ENCODE results near the gene TCAIM. TPM values are rescaled to one million over a fixed set of nuclear protein-coding genes. Genes with fewer than 3 reads are reported as not detected.
A peak's percentile ranks its signal among the peaks of the same experiment; 100 is the strongest.

Gene TCAIM, protein sequence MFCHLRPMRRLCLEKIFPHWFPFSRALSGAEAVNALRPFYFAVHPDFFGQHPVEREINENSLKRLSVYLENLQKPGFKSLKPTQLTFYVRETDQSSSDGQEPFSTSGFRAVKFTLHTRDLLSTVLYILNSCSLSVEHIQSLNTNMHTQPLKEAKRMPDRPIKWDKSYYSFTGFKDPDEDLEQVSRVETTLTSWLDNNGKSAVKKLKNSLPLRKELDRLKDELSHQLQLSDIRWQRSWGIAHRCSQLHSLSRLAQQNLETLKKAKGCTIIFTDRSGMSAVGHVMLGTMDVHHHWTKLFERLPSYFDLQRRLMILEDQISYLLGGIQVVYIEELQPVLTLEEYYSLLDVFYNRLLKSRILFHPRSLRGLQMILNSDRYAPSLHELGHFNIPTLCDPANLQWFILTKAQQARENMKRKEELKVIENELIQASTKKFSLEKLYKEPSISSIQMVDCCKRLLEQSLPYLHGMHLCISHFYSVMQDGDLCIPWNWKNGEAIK
- total RNA-seq (2014; rRNA removed; shearing (Covaris generic)): 15.4 and 18.6 TPM in 2 replicates

DNA sequence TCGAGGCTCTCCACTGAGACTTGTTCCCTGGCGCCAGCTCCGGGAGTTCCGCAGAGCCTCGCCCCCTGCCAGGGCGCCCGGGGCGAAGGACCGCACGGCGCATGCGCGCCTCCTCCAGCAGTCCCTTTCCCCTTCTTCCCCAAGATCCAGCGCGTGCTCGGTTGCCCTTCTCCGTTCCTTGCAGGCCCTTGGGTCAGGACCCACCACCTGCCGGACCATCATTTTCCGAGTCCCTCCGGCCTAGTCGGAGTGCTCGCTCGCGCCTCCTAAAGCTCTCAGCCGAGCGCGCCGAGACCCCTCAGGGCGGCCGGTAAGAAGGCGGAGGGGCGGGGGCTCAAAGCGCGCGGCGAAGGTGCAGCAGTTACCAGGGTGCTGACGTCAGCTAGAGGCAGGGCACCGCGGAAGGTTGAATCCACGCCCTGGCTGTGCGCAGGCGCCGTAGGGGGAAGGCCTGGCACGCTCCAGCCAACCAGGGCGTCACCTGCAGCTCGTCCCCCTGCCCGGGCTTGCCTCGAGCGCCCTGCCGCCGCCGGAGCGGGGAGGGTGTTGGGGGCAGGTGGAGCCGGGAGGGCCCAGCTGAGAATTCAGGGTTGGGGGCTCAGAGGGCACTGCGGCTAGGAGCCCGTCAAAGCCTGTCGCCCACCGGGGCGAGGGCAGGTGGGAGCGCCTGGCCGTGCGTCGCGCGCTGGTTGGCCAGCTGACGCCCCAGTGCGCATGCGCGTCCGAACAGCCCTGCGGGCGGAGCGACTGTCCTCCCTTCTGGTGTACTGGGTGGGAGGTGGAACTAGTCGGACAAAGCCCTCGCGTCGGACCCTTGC lies at the start of gene TCAIM:
TCAIM (plus strand) TSS at position 757 of the 818 bp plus-strand sequence. CDS start 16,017 bp downstream, outside the sequence.
- peak; percentile 96 to 98 for DNase-seq (ENCODE audit: low read depth in 1 of 2, low spot score in 2 of 2)
- Histone ChIP-seq H3K9me3 (replicated peaks) (no peaks in the 10 kb centered on the region), H3K4me3 (peak within 1 kb of the TSS; percentile 71), H3K36me3 (0 out of 2 replicates have a peak, but pooled peaks cover 4% of the 10 kb centered on the region), H3K4me1 (replicated peaks) (peaks cover 20% of the 10 kb centered on the region), H3K27ac (peak within 1 kb of the TSS; percentile 63), H3K27me3 (replicated peaks) (0 out of 2 replicates have a peak, but pooled peaks cover under 1% of the 10 kb centered on the region)

DNA sequence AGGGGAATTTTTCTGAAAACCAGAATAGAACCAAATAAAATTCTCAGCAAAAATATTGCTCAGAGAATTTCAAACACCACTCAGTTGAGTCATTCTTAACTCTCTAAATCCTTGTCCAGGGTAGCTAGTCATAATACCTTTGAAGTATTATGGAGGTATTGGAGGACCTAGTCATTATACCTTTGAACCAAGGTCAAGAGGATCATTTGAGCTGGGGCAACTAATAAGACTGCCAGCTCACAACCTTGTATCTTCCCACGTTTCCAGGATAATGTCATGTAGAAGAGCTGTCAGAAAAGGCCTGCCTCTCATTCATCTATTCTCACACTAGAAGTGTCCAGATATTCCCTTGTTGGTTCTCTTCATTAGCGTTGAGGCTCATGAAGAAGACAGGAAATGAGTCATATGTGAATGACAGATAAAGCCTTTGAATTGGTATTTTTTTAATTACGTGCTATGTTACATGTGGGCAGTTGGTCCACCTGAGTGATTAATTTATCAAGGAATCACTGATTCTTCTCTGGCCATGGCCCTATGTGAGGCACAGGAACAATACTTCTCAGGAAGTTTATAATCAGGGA lies 48.6 kb upstream of the TCAIM start:
- no peak for DNase-seq (ENCODE audit: low read depth in 1 of 2, low spot score in 2 of 2)
- Histone ChIP-seq H3K4me3 (no peak overlapping the region), H3K27ac (no peak overlapping the region), H3K4me1 (replicated peaks) (no peaks in the 10 kb centered on the region), H3K36me3 (no peaks in the 10 kb centered on the region), H3K9me3 (replicated peaks) (no peaks in the 10 kb centered on the region), H3K27me3 (replicated peaks) (no peaks in the 10 kb centered on the region)

DNA sequence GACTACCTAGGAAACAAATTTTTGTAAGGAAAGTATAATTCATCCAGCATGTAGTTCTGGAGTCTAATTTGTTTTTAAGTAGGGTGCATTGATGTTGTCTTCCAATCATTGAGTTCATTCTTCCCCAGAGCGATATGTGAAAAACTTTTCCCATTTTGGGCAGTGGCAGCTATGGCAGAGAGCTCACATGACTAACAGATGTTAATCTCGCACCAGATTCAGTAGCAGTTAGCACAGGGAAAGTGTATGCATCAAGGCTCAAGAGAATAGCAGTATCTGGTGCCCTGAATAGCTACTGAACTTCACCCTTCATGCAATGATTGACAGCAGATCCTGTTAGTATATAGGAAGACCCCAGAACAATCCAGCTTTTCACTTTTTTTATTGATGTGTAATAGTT lies 46.3 kb upstream of the TCAIM start:
- H3K4me3 ChIP-seq: no peak overlapping the region
- DNase-seq (ENCODE audit: low read depth in 1 of 2, low spot score in 2 of 2): no peak
- H3K9me3 ChIP-seq (replicated peaks): no peaks in the 10 kb centered on the region
- no peaks in the 10 kb centered on the region for H3K36me3 ChIP-seq
- no peaks in the 10 kb centered on the region for H3K4me1 ChIP-seq (replicated peaks)
- H3K27ac ChIP-seq: no peak overlapping the region
- no peaks in the 10 kb centered on the region for H3K27me3 ChIP-seq (replicated peaks)

DNA sequence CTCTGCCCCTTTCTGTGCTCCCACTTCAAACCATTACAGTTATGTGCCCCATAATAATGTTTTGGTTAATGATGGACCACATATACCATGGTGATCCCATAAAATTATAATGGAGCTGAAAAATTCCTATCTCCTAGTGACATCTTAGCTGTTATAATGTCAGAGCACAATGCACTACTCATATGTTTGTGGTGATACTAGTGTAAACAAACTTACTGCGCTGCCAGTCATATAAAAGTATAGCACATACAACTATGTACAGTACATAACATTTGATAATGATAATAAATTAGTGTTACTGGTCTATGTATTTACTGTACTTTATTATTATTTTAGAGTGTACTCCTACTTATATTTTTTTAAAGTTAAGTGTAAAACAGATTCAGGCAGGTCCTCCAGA lies 45.6 kb upstream of the TCAIM start:
- H3K9me3 ChIP-seq (replicated peaks): no peaks in the 10 kb centered on the region
- no peaks in the 10 kb centered on the region for H3K4me1 ChIP-seq (replicated peaks)
- no peak overlapping the region for H3K4me3 ChIP-seq
- no peaks in the 10 kb centered on the region for H3K36me3 ChIP-seq
- no peak overlapping the region for H3K27ac ChIP-seq
- DNase-seq (ENCODE audit: low read depth in 1 of 2, low spot score in 2 of 2): no peak
- H3K27me3 ChIP-seq (replicated peaks): no peaks in the 10 kb centered on the region

DNA sequence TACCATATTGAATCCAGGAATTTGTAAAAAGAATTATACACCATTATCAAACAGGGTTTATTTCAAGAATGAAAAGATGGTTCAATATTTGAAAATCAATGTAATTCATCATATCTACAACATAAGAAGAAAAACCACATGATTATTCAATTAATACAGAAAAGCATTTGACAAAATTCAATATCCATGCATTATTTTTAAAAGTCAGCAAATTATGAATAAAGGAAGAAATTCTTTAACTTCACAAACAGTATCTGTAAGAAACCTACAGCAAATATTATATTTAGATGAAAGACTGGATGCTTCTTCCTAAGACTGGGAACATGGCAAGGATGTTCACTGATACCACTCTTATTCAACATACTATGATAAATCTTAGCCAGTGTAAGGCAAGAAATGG lies 41.3 kb upstream of the TCAIM start:
- Histone ChIP-seq H3K27ac (no peak overlapping the region), H3K36me3 (no peaks in the 10 kb centered on the region), H3K4me3 (no peak overlapping the region), H3K27me3 (replicated peaks) (no peaks in the 10 kb centered on the region), H3K9me3 (replicated peaks) (no peaks in the 10 kb centered on the region), H3K4me1 (replicated peaks) (no peaks in the 10 kb centered on the region)
- DNase-seq (ENCODE audit: low read depth in 1 of 2, low spot score in 2 of 2): no peak

DNA sequence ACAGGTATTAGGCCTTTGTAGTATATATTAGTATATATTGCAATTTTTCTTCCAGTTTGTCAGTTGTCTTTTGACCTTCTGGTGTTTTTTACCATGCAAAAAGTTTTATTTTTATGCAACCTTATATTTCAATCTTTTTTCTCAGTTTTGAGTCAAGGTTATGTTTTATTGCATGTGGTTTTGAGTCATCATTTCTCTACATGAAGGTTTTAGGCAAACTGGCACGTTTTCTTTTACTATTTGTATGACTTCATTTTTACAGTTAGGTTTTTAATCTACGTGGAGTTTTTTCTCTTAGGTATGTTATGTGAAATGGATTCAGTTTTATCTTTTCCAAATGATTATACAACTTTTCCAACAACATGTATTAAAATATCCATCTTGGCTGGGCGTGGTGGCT lies 36.8 kb upstream of the TCAIM start:
- H3K4me3 ChIP-seq: no peak overlapping the region
- DNase-seq (ENCODE audit: low read depth in 1 of 2, low spot score in 2 of 2): no peak
- no peak overlapping the region for H3K27ac ChIP-seq
- H3K27me3 ChIP-seq (replicated peaks): 0 out of 2 replicates have a peak, but pooled peaks cover 8% of the 10 kb centered on the region
- H3K4me1 ChIP-seq (replicated peaks): no peaks in the 10 kb centered on the region
- no peaks in the 10 kb centered on the region for H3K36me3 ChIP-seq
- no peaks in the 10 kb centered on the region for H3K9me3 ChIP-seq (replicated peaks)

DNA sequence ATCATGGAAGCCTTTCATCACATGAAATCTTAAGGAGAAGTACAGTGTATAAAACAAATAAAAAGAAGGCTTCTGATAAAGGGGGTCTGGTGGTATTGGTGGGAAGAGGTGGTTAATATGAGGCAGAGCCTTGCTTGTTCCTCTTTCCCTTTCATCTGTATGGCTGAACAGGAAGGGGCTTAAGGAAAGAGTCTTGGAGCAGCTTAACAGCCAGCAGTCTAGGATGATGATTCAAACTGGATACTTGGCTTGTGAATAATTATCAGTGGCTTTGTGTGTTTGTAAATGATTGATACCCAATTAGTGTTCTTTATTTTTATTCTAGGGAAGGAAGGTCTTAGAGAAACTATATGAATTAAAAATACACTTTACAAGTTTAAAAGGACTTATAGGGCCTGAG lies 29.1 kb upstream of the TCAIM start:
- H3K27me3 ChIP-seq (replicated peaks): 0 out of 2 replicates have a peak, but pooled peaks cover 1% of the 10 kb centered on the region
- H3K4me1 ChIP-seq (replicated peaks): no peaks in the 10 kb centered on the region
- no peaks in the 10 kb centered on the region for H3K9me3 ChIP-seq (replicated peaks)
- H3K27ac ChIP-seq: no peak overlapping the region
- no peak overlapping the region for H3K4me3 ChIP-seq
- no peaks in the 10 kb centered on the region for H3K36me3 ChIP-seq
- DNase-seq (ENCODE audit: low read depth in 1 of 2, low spot score in 2 of 2): no peak

DNA sequence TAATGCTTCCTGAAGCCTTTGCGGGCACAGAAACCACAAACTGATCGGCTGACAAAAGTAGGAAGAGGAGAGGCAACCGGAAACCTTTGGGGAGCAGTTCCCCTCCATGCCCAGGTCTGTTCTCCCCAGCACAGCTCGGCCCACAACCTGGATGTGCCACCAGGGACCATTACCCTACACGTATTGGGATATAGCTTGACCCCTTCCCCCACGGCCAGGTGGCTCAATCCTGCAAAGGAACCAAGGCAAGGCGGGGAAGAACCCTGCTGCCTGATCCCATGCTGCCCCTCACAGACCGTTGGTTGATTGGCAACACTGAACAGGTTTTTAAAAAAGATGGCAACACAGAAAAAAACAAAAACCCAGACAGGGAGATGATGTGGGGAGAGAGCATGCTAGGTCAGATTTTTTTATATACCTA lies 19.7 kb upstream of the TCAIM start:
- H3K27me3 ChIP-seq (replicated peaks): no peaks in the 10 kb centered on the region
- H3K36me3 ChIP-seq: no peaks in the 10 kb centered on the region
- no peak overlapping the region for H3K27ac ChIP-seq
- H3K4me1 ChIP-seq (replicated peaks): no peaks in the 10 kb centered on the region
- no peak overlapping the region for H3K4me3 ChIP-seq
- DNase-seq (ENCODE audit: low read depth in 1 of 2, low spot score in 2 of 2): no peak
- H3K9me3 ChIP-seq (replicated peaks): no peaks in the 10 kb centered on the region

DNA sequence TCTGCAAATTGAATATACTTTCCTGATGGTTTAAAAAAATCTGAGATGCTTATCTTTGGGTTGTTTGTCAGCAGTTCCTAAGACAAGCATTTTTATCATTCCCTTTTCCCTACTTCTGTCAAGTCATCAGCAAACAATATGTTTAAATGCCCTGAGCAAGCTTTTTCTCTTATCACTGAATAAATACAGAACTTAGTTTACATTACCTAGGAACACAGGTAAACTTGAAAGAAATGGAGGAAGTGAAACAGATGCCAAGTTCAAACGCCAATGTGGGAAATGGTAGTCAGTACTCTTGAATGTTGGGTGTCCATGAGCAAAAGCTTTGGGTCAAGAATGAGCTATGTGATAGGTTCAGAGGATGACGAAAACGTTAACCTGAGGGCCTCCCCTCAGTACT lies 17.2 kb upstream of the TCAIM start:
- Histone ChIP-seq H3K4me3 (no peak overlapping the region), H3K4me1 (replicated peaks) (no peaks in the 10 kb centered on the region), H3K27me3 (replicated peaks) (no peaks in the 10 kb centered on the region), H3K36me3 (no peaks in the 10 kb centered on the region), H3K9me3 (replicated peaks) (no peaks in the 10 kb centered on the region), H3K27ac (no peak overlapping the region)
- DNase-seq (ENCODE audit: low read depth in 1 of 2, low spot score in 2 of 2): no peak

DNA sequence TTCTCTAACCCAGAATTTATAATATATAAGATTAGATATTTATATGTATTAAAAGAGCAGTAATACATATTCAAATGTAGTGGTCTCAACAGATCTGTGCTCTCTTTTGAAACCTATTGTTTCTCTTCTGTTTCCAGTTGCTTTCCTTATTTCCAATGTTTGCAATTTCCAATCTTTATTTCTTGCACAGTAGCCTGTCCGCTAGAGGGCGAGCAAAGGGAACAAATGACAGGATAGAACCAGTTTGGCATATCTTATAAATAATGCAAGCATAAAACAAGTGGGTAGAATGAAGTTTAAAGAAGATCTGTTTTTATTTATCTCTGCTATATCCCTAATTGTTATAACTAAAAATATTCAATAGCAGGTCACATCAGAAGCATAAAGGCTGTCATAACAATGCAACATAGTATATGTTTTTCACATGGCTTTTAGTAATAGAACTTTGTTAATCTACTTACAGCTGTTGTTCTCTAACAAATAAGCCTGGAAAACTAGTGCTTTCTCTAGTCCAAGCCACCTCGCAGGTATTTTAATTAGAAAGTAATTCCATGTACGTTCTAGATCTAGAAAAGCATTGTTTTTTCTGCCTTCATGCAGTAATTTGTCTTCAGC lies 15.1 kb upstream of the TCAIM start:
- Histone ChIP-seq H3K9me3 (replicated peaks) (no peaks in the 10 kb centered on the region), H3K27ac (no peak overlapping the region), H3K4me3 (no peak overlapping the region), H3K36me3 (no peaks in the 10 kb centered on the region), H3K4me1 (replicated peaks) (no peaks in the 10 kb centered on the region), H3K27me3 (replicated peaks) (no peaks in the 10 kb centered on the region)
- peak; percentile 44 to 47 for DNase-seq (ENCODE audit: low read depth in 1 of 2, low spot score in 2 of 2)

DNA sequence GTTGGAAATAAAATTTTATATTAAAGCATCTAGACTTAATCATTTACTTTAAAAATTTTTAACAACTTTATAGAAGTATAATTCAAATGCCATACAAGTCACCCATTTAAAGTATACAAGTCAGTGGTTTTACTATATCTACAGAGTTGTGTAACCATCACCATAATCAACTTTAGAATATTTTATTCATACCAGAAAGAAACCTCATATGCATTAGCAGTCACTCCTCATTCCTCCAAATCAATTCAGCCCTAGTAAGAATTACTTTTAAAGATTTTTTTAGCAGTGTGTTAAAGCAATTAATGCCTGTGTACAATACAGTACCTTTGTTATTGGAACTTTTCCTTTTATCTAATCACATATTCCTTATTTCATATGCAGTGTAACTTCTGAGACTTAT lies 14.0 kb upstream of the TCAIM start:
- H3K9me3 ChIP-seq (replicated peaks): no peaks in the 10 kb centered on the region
- no peak overlapping the region for H3K4me3 ChIP-seq
- no peaks in the 10 kb centered on the region for H3K4me1 ChIP-seq (replicated peaks)

DNA sequence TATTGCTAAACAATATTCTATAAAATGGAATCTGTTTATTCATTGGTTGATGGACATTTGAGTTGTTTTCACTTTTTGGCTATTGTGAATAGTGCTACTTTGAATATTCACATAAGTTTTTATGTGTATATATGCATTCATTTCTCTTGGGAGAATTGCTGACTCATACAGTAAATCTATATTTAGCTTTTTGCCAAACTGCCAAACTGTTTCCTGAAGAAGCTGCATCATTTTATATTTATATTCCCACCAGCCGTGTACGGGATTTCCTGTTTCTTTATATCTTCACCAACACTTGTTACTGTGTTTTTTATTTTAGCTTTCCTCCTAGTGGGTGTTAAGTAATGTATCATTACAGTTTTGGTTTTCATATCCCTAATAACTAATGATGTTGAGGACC lies 12.5 kb upstream of the TCAIM start:
- no peak for DNase-seq (ENCODE audit: low read depth in 1 of 2, low spot score in 2 of 2)
- H3K4me1 ChIP-seq (replicated peaks): no peaks in the 10 kb centered on the region
- H3K36me3 ChIP-seq: no peaks in the 10 kb centered on the region
- H3K27me3 ChIP-seq (replicated peaks): no peaks in the 10 kb centered on the region
- no peaks in the 10 kb centered on the region for H3K9me3 ChIP-seq (replicated peaks)
- H3K27ac ChIP-seq: no peak overlapping the region
- no peak overlapping the region for H3K4me3 ChIP-seq

More for the DNA sequence above, 14.0 kb upstream of the TCAIM start:
- no peak overlapping the region for H3K27ac ChIP-seq
- no peaks in the 10 kb centered on the region for H3K36me3 ChIP-seq
- no peak for DNase-seq (ENCODE audit: low read depth in 1 of 2, low spot score in 2 of 2)
- H3K27me3 ChIP-seq (replicated peaks): no peaks in the 10 kb centered on the region

DNA sequence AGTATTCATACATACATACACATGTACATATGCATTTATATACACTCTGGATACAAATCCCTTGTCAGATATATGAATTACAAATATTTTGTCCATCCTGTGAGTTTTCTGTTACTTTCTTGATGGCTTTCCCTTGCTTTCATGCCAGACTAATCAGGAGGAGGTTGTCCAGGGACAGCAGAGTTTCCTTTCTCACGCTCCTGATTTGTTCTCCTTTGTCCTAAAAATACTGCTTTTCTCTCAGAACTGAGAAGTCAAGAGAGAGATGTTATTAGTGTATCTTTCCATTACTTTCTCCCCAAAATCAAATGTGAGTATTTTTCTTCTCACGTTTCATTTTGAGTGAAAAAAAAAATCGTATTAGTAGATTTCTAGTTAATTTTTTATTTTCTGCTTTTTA lies 12.1 kb upstream of the TCAIM start:
- Histone ChIP-seq H3K27ac (no peak overlapping the region), H3K36me3 (no peaks in the 10 kb centered on the region), H3K4me3 (no peak overlapping the region), H3K9me3 (replicated peaks) (no peaks in the 10 kb centered on the region), H3K27me3 (replicated peaks) (no peaks in the 10 kb centered on the region), H3K4me1 (replicated peaks) (no peaks in the 10 kb centered on the region)
- no peak for DNase-seq (ENCODE audit: low read depth in 1 of 2, low spot score in 2 of 2)
